HG03064 (cell line): ENCODE data around the gene LHX5.
"Not testable (repeated sequence)": the region's sequence is repeated elsewhere in the genome, so short reads cannot be mapped to it uniquely, and the experiment has no call there.

Experiments used
- ATAC-seq: cut with Tn5 transposase; IDR thresholded peaks from one replicate; pipeline ENCODE4 v1.9.1; 2021; ENCODE audit warnings: low read depth; ENCODE audit not compliant: unreplicated experiment

LHX5 gene

GRCh38 chr12:113471619-113472171, at the start of gene LHX5:
LHX5 (minus strand) TSS chr12:113471871; CDS start chr12:113471498, 373 bp downstream.
- ATAC-seq, result no peak

DNA sequence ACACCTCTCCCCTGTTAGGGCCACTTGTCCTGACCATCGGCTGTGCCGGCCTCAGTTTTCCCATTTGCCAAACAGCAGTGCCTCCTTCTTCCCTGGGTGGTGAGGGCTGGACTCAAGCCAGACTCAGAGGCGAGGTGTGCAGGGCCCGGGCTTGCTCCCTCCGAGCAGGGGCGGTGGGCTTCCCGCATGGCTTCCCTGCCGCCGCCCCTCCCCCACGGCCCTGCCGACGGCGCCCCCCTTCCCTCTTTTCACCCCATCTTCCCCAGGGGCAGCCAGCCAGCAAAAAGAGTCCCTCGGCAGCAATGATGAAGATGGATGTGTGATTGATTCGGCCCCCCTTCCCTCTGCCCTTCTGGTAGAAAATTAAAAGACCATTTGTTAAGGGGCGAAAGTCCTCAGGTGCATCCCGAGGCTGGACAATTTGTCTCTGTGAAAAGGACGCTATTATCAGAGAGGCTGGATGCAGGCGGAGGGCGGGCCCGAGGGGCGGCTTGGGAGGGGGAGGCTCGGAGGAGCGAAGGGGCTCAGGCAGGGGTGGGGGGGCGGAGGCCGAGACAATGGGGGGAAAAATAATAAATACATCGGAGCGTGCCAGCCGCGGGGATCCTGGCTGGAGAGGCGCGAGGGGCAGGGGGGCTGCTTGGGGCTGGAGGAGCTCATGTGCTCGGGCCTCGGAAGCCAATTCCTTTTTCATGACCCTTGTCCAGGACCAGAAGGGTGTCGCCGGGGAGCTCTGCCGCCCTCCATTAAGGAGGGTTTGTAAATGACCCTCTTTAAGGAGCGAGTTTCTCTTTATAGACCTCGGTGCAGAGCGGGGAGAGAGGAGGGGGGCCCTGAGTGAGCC, 48.0 kb upstream of the LHX5 start:
- no peak for ATAC-seq

DNA sequence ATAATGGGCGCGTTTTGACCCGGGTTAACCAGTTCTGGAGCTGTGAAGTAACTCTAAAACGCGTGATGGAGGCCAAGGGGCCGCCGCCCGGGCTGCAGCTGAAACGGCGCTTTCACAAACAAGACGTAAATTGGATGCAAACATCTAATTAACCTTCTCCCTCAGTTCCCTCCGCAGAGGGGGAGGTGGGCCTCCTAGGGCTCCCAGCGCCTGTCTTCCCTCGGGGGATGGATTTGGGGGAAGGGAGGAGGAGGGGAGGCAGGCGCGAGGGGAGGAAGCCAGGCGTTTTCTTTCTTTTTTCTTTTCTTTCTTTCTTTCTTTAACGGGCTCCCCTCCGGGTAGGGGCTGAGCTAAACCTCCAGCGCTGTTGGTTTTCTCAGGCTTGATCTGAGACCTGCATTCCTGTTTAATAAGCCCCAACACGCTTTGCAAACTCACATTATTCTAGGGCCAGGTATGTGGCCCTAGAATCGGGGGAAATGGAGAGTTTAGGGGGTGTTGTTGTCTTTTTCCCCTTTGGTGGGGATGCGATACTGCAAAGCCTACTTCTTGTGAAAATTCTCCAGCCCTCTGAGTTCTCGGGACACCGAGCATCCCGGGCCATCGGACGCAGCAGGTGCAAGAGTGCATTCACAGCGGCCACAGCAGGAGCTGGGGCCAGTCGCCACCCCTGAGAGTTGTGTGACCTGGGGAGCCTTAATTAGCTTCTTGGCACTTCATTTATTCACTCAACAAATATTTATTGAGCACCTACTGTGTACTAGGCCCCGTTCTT, 43.6 kb upstream of the LHX5 start:
- no peak for ATAC-seq

GRCh38 chr12:113514602-113515001, 42.9 kb upstream of the LHX5 start:
- ATAC-seq, result no peak

DNA sequence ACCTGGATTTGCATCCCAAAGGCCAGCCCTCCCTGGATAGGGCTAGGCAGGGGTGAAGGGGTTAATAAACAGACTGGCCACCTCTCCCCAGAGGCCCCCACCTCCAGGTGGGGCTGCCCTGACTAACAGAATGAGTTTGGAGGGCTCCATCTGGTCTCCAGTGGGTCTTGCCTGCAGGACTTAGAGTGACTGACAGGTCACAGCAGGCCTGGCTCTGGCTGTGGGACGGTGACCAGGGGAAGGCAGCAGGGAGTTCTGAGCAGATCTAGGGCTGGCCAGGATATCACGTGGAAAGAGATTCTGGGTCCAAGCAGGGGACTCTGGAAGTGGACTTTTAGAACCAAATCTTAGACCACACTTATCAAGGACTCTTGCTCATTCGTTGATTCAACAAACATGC, 40.9 kb upstream of the LHX5 start:
- no peak for ATAC-seq

GRCh38 chr12:113506867-113507266, 35.2 kb upstream of the LHX5 start:
- no peak for ATAC-seq

DNA sequence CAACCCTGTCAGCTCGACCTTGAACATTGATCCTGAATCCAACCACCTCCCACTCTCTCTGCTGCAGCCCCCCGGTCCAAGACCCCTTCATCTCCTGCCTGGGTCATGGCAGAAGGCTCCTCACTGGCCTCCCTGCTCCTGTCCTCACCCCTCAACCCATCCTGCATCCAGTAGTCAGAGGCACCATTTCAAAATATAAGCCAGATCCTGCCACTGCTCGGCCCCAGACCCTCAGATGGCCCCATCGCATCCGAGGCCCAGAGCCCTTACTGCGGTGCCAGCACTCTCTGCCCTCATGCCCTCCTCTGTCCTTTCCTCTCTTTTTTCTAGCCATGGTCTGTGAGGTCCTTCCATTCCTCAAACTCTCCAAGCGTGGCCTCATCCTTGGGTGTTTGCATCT, 34.3 kb upstream of the LHX5 start:
- ATAC-seq, result no peak

DNA sequence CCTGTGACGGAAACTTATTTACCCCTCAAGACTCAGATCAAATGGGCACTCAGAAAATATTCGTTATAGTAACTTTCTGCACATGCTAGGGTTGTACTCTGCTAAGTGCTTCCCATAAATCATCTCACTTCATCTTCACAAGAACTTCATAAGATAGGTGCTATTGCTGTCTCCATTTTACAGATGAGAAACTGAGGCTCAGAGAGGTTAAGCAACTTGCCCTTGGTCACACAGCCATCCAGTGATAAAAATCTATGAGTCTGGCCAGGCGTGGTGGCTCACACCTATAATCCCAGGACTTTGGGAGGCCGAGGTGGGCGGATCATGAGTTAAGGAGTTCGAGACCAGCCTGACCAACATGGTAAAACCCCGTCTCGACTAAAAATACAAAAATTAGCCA, 33.2 kb upstream of the LHX5 start:
- ATAC-seq, result no peak

DNA sequence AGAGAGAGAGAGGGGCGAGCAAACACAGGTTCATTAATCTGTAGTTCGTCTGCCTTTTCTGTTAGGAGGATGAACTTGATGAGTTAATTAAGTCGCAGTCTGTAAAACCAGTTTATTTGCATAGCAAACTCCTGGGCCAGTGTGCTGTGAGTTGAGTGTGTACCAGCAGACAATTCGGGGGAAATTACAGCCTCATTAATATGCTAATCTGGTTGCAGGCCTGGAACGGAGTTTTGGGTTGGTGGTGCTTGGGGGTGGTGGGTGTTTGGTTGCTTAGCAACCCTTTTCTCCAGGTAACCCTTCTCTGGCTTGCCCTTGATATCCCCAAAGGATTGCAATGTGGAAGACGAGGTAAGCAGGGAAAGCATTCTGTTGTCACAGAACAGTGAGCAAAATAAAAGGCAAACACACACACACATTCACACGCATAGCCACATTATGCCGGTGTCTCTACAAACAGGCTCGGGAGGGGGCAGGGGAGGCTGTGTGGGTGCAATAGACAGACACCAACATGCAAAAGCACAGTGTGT, 29.2 kb upstream of the LHX5 start:
- no peak for ATAC-seq

GRCh38 chr12:113500306-113500675, 28.6 kb upstream of the LHX5 start:
- no peak for ATAC-seq

DNA sequence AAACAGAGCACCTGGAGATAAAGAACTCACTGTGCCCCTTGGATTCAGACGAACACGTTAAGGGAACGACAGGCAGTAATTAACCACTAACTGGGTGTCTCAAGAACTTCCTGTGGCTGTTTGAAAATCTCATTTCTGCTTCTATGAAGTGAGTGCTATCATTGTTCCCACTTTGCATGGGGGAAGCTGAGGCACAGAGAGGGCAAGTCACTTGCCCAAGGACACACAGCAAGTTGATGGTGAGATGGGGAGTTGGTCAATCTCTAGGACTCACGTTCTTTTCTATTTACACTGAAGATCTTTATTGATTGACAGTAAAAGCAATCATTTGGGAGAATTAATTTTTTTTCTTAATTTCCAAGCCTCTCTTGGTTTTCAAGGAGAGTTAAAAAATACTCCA, 26.8 kb upstream of the LHX5 start:
- ATAC-seq, result no peak

GRCh38 chr12:113497693-113498092, 26.0 kb upstream of the LHX5 start:
- ATAC-seq, result no peak

DNA sequence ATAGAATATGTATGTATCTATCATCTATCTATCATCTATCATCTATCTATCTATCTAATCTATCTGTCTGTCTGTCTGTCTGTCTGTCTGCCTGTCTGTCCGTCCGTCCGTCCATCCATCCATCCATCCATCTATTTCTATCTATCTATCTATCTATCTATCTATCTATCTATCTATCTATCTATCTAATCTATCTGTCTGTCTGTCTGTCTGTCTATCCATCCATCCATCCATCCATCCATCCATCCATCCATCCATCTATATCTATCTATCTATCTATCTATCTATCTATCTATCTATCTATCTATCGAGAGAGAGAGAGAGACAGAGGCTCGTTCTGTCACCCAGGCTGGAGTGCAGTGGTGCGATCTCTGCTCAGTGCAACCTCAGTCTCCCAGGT, 24.3 kb upstream of the LHX5 start:
- not testable (repeated sequence) for ATAC-seq

- ATAC-seq, result no peak
These were observed 16.7 kb upstream of the LHX5 start for GRCh38 chr12:113488322-113488721.

GRCh38 chr12:113486722-113487121, 15.1 kb upstream of the LHX5 start:
- ATAC-seq, result no peak

DNA sequence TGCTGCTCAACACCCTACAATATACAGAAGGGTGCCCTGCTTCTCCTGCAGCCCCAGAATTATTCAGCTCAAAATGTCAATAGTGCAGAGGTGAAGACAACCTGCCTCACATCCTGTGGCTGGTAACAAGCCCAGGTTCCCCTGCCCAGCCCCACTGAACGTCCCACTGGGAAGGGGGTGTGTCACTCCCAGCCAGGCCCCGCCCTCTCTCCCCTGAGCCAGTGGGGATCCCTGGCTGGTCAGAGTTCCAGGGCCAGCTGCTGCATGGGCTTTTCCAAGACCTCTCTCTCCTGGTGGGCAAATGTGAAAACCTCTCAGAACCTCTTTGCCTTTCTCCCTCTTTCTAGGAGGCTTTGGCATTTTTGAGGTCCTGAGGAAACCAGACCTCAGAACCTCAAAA, 13.7 kb upstream of the LHX5 start:
- no peak for ATAC-seq

GRCh38 chr12:113482334-113482733, 10.7 kb upstream of the LHX5 start:
- no peak for ATAC-seq

DNA sequence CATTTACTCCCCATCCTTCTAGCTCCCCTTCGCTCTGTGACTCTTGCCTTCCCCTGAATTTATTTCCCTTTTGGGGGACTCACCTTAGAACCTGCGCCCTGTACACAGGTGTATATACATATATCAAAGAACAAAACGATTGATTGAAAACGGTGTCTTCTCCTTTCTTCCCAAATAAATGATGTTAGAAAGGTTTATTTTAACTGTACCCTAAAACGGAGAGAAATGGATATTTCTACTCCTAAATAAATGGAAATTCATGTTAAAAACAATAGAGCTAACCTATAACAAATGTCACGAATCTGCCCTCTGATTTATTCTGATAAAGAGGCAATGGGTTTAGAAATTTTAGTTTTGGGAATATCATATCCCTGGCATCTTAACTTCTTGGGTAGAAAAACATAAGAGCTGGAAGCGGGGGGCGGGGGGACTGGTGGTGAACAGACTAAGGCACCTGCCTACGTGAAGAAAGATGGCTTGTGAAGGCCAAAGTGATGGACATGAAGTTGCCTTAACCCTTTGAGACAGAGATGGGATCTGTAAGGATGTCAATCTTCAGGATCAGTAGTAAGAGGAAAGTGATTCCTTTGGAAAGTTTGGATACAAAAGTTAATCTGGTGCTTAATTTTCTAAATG, 8.8 kb upstream of the LHX5 start:
- no peak for ATAC-seq

- ATAC-seq, result no peak
These were observed 8.1 kb upstream of the LHX5 start for GRCh38 chr12:113479590-113480335.

GRCh38 chr12:113479216-113479589, 7.5 kb upstream of the LHX5 start:
- no peak for ATAC-seq
